Nasal cavity respiratory epithelium epithelial cell of viscerocranial mucosa (primary cell): Measurements from ENCODE around the gene ARL13A. TPM values are rescaled to one million over a fixed set of nuclear protein-coding genes. Genes with fewer than 3 reads are reported as not detected.

Source experiments
- total RNA-seq: library from RNA; depleted of rRNA; stranded (reverse); fragments of >200 nt; gene quantifications from 2 replicates; pipeline ENCODE4 v1.2.3, GENCODE V29; 2014

Gene ARL13A
- total RNA-seq = not detected in 2 replicates

GRCh38 chrX:100969408-100969807 is at the start of gene ARL13A:
TSS of gene ARL13A (plus strand) at chrX:100969708. CDS start at chrX:100973690, 3,982 bp downstream.

DNA sequence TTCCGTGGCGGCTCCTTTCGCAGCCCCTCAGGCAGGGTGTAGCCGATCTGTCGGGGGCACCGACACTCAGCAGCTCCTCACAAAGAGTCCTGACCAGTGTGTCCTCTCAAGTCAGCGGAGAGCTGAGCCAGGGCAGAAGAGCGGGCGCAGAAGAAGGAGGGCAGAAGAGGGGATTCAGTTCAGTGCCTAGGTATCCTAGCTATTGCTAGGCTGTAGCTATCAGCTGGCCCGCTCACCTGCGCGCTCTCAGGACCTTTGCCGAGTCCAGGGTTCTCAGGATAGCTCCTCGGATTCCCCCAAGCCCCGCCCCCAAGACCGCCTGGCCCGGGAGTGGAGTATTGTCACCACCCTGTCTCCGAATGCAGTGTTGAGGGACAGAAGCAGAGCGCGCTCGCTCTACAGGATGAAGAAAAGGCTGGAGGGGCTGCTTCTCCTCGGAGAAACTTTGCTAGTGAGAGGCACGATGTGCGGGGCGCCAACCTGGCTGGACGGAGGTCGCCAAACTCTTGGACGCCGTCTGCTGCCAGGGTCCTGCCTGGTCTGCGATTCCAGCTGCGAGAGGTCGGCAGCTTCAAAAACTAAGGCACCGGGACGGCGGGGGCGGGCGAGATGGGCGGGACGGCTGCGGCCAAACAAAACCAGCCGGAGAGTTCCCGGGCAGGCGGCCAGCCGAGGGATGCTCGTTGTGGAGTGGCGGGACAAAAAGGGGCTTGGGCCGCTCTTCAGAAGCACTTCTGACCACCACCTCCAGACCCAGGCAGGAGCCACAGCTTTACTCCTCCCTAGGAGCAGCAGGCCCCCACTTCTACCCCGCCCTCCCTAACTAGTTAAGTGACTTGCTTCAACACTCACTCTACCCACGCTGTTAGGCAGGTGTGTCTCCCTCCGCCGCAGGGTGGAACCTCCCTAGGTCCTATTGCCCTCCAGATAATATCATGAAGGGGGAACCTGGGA is 40.6 kb upstream of the ARL13A start, which contains the start of gene XKRX:
Gene XKRX (minus strand): TSS at position 258 of the 954 bp plus-strand sequence. CDS start 613 bp downstream, outside the sequence.

Other genes with a start within 250 kb of the ARL13A start
- 0.34 and 1.4 TPM in 2 replicates for gene SYTL4, start 237.6 kb upstream of the ARL13A start, total RNA-seq
- 13.7 and 23.3 TPM in 2 replicates for gene CSTF2, start 149.3 kb upstream of the ARL13A start, total RNA-seq
- gene NOX1, start 95.3 kb upstream of the ARL13A start, total RNA-seq = not detected in 2 replicates
- gene XKRX, start 40.8 kb upstream of the ARL13A start, total RNA-seq = 0.64 and 1.0 TPM in 2 replicates
- 11.6 and 12.3 TPM in 2 replicates for gene TRMT2B, start 82.4 kb downstream of the ARL13A start, total RNA-seq
- gene TMEM35A, start 109.2 kb downstream of the ARL13A start, total RNA-seq = 0.14 TPM in 1 of 2 replicates, not detected in the other
- 1.1 and 1.7 TPM in 2 replicates for gene CENPI, start 128.5 kb downstream of the ARL13A start, total RNA-seq